Mucosa of descending colon (tissue), 3 donors: Measurements from ENCODE around the gene SIRPA. TPM values are rescaled to one million over a fixed set of nuclear protein-coding genes. Genes with fewer than 3 reads are reported as not detected.

ENCODE experiments used
- ATAC-seq: fragments of 200-7000 bp; cut with Tn5 transposase; one replicate; pipeline ENCODE4 v1.9.1; 2020; ENCODE audit warnings: mild to moderate bottlenecking, moderate library complexity
- DNase-seq, 3 donors: peaks; one replicate each; pipeline ENCODE4 v3.0.0-alpha.2; 2020
- H3K36me3 ChIP-seq: fragments of 200-600 bp; one replicate; pipeline ENCODE4 v1.8.0; 2021; ENCODE audit warnings: low read depth, mild to moderate bottlenecking
- H3K4me1 ChIP-seq: fragments of 200-600 bp; one replicate; pipeline ENCODE4 v1.8.0; 2021; ENCODE audit warnings: low read depth, mild to moderate bottlenecking
- H3K4me3 ChIP-seq: fragments of 200-600 bp; one replicate; pipeline ENCODE4 v1.8.0; 2021; ENCODE audit warnings: mild to moderate bottlenecking
- H3K9me3 ChIP-seq: fragments of 200-600 bp; one replicate; pipeline ENCODE4 v1.8.0; 2021; ENCODE audit warnings: mild to moderate bottlenecking
- intact Hi-C, 2 donors: fragments of 100-400 bp; cut with DNase I in 1 of 2; cut with micrococcal nuclease in 1 of 2; formaldehyde crosslinking; loops; one replicate each; pipeline versions ENCODE4 v1.11.0 to v1.11.1; 2022; cut with DNase I, micrococcal nuclease
- total RNA-seq, 3 donors: library from RNA; stranded (reverse); fragmentation: NEBNext Ultra II Directional in 2 of 3; extraction: Animal tissue kit (Norgen Biotek cat#: 25700) in 2 of 3; gene quantifications; one replicate each; pipeline versions ENCODE4 v1.2.1 to v1.2.4, GENCODE V29; 2021 to 2023
- TF ChIP-seq, protein P1 (sequence below): fragments of 200-600 bp; IDR thresholded peaks from one replicate; pipeline ENCODE4 v1.8.0; 2022; ENCODE audit warnings: antibody characterized with exemption, mild to moderate bottlenecking
- donor health status: DM: no; HTN: no; CAD: no; lungs with moderate emphysema.
- donor health status: DM: no; HTN: no; CAD: no.
- donor health status: DM: no; HTN: yes; CAD: no.

The SIRPA gene
- total RNA-seq, 3 donors from 2014 or later, result 7.6 to 24.4 (median 14.1) TPM

GRCh38 chr20:1877609-1878200 lies 17.5 kb upstream of the SIRPA start:
- Histone ChIP-seq H3K4me3 (no peak overlapping the region), H3K36me3 (no peaks in the 10 kb centered on the region), H3K9me3 (no peaks in the 10 kb centered on the region), H3K4me1 (no peaks in the 10 kb centered on the region)
- no peak for DNase-seq
- intact Hi-C loops, result no loop called here
- TF ChIP-seq, protein P1, sequence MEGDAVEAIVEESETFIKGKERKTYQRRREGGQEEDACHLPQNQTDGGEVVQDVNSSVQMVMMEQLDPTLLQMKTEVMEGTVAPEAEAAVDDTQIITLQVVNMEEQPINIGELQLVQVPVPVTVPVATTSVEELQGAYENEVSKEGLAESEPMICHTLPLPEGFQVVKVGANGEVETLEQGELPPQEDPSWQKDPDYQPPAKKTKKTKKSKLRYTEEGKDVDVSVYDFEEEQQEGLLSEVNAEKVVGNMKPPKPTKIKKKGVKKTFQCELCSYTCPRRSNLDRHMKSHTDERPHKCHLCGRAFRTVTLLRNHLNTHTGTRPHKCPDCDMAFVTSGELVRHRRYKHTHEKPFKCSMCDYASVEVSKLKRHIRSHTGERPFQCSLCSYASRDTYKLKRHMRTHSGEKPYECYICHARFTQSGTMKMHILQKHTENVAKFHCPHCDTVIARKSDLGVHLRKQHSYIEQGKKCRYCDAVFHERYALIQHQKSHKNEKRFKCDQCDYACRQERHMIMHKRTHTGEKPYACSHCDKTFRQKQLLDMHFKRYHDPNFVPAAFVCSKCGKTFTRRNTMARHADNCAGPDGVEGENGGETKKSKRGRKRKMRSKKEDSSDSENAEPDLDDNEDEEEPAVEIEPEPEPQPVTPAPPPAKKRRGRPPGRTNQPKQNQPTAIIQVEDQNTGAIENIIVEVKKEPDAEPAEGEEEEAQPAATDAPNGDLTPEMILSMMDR, result no peak
- no peak for ATAC-seq

DNA sequence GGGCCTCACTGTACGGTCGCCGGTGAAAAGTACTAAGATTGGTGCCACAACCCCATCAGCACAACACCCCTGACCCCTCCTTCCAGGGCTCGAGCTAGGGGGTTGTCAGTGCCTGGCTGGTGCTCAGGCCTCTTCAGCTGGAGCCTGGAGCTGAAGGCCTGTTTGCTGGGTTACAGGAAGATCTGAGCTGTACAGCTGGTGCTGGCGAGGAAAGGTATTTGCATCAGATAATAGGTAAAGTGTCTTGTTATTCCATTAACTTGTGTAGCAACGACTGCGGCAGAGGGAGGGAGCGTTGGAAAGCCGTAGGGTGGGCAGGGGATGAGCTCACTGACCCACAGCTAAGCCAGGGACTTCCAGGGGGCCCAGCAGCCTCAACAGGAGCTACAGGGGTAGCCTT lies 15.8 kb upstream of the SIRPA start:
- H3K36me3 ChIP-seq, result no peaks in the 10 kb centered on the region
- no peak overlapping the region for H3K4me3 ChIP-seq
- TF ChIP-seq, protein P1, result no peak
- intact Hi-C loops, result no loop called here
- DNase-seq, result peak in 1 of 3 donors; percentile 26
- H3K9me3 ChIP-seq, result no peaks in the 10 kb centered on the region
- H3K4me1 ChIP-seq, result no peaks in the 10 kb centered on the region
- ATAC-seq, result no peak

DNA sequence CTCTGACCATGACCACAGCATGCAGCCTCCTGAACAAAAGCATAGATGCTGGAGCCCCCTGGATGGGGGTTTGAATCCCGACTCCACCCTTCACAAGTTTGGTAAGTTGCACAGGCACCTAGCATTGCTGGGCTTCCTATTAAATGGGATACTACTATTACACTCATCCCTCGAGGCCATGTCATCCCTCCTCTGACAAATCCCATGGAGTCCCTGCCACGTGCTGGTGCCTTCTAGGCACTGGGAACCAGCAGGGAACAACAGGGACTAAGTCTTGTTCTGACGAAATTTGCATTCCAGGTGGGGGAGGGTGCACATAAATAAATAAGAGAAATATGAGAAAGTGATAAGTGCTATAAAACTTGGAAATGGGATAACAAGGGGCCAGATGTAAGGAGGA lies 15.3 kb upstream of the SIRPA start:
- Histone ChIP-seq H3K4me3 (no peak overlapping the region), H3K9me3 (no peaks in the 10 kb centered on the region), H3K4me1 (no peaks in the 10 kb centered on the region), H3K36me3 (no peaks in the 10 kb centered on the region)
- no peak for ATAC-seq
- DNase-seq, result peak in 1 of 3 donors; percentile 2
- TF ChIP-seq, protein P1, result no peak
- intact Hi-C loops, result no loop called here

DNA sequence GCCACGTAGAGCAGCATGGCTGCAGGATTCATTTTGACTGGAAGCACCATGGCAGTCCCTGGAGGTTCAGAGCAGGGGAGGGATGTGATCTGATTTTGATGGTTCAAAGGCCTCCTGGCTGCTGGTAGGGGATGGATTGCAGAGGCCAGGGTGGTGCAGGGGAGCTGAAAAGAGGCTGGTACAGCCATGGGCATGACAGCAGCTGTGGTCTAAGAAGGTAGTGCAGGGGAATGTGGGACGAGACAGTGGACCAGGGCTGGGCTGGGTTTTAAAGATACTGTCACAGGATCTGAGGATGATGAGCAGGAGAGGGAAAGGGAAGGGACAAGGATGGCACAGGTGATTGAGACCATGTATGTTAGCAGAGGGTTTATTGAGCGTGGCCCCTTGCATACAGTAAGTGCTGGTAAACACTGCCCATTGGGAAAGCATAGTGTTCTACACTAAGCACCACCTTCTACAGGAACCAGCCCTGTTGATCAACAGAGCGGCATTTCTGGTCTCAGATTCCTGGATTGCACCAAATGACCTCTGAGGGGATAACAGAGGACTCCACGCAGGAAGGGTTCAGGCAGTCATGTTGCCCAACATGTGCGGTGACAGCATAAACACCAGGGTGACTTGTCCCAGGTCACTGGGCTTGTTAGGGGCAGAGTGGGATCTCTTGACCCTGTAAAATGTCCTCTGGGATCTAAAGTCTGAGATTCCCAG lies 14.5 kb upstream of the SIRPA start:
- no peaks in the 10 kb centered on the region for H3K9me3 ChIP-seq
- intact Hi-C loops, result no loop called here
- DNase-seq (peak in 1 of 3 donors; percentile 22), ATAC-seq (no peak)
- no peaks in the 10 kb centered on the region for H3K36me3 ChIP-seq
- TF ChIP-seq, protein P1, result no peak
- H3K4me3 ChIP-seq, result no peak overlapping the region
- H3K4me1 ChIP-seq, result no peaks in the 10 kb centered on the region

GRCh38 chr20:1881240-1881835 lies 13.9 kb upstream of the SIRPA start:
- TF ChIP-seq, protein P1, result no peak
- ATAC-seq, result peak; percentile 13
- no peaks in the 10 kb centered on the region for H3K4me1 ChIP-seq
- no peaks in the 10 kb centered on the region for H3K9me3 ChIP-seq
- DNase-seq, result peak in 1 of 3 donors; percentile 37
- H3K4me3 ChIP-seq, result no peak overlapping the region
- H3K36me3 ChIP-seq, result no peaks in the 10 kb centered on the region
- intact Hi-C loops, result no loop called here
